H1 (cell line): ENCODE results near the gene ARHGEF11. TPM values are rescaled to one million over a fixed set of nuclear protein-coding genes. Genes with fewer than 3 reads are reported as not detected.

Experiments
- CTCF ChIA-PET: fragments of 300-600 bp; sonication (Branson Sonifier 250); formaldehyde crosslinking; loops from one replicate; lab custom pipeline; 2021; ENCODE audit not compliant: partially characterized antibody; lab: Charles Lee
- POLR2A ChIA-PET: fragments of 300-600 bp; sonication (Branson Sonifier 250); formaldehyde crosslinking; loops from one replicate; lab custom pipeline; 2021; ENCODE audit warnings: inconsistent platforms; ENCODE audit not compliant: partially characterized antibody; lab: Charles Lee
- DNase-seq, 2 experiments: peaks; one replicate each; pipeline versions ENCODE4 v3.0.0 to v3.0.0-alpha.2; 2010 to 2022; ENCODE audit warnings: low spot score in 2 of 2, low read depth in 1 of 2, mixed read lengths in 1 of 2
- FAIRE-seq: peaks from 2 replicates; lab custom pipeline; 2011; peaks lifted over from hg19 to GRCh38; lab: Jason Lieb, UNC
- H2AFZ ChIP-seq: 2 replicates; pipeline ENCODE4 v1.8.1; 2012; ENCODE audit warnings: low read length, inconsistent platforms
- H2AK5ac ChIP-seq: 2 replicates; pipeline ENCODE4 v1.6.1; 2013; ENCODE audit warnings: low read depth, low read length
- H2BK120ac ChIP-seq: replicated peaks from 2 replicates; pipeline ENCODE3; 2013; ENCODE audit warnings: low read depth, low read length, inconsistent platforms
- H2BK12ac ChIP-seq: 2 replicates; pipeline ENCODE4 v1.6.1; 2013; ENCODE audit warnings: low read depth, low read length
- H2BK15ac ChIP-seq: 2 replicates; pipeline ENCODE4 v1.6.1; 2013; ENCODE audit warnings: low read length
- H2BK20ac ChIP-seq: 2 replicates; pipeline ENCODE4 v1.6.1; 2013; ENCODE audit warnings: low read length
- H2BK5ac ChIP-seq: 2 replicates; pipeline ENCODE4 v1.6.1; 2013; ENCODE audit warnings: low read depth, low read length
- H3K14ac ChIP-seq: 2 replicates; pipeline ENCODE4 v1.6.1; 2013; ENCODE audit warnings: inconsistent platforms; ENCODE audit not compliant: insufficient read length
- H3K18ac ChIP-seq: 2 replicates; pipeline ENCODE4 v1.6.1; 2013; ENCODE audit warnings: low read length; ENCODE audit errors: extremely low read depth
- H3K23ac ChIP-seq: 2 replicates; pipeline ENCODE4 v1.6.1; 2013; ENCODE audit warnings: inconsistent platforms; ENCODE audit not compliant: insufficient read length
- H3K23me2 ChIP-seq: 2 replicates; pipeline ENCODE4 v1.6.1; 2013; ENCODE audit warnings: low read depth, low read length
- H3K27ac ChIP-seq: 2 replicates; pipeline ENCODE4 v1.6.1; 2011; ENCODE audit warnings: low read depth, low read length, inconsistent platforms
- H3K27me3 ChIP-seq, 4 experiments: replicated peaks in 1 of 4; 1 replicate in 1 of 4; 2 replicates in 3 of 4; pipeline versions ENCODE4 v1.6.1 to v1.8.1; 2011 to 2013; ENCODE audit warnings: low read length in 3 of 4, mild to moderate bottlenecking in 3 of 4, inconsistent platforms in 2 of 4, mixed read lengths in 2 of 4, moderate library complexity in 1 of 4; ENCODE audit not compliant: control insufficient read depth in 3 of 4, insufficient read depth in 3 of 4; ENCODE audit errors: extremely low read depth in 1 of 4
- H3K36me3 ChIP-seq, 4 experiments: 2 replicates each; pipeline versions ENCODE4 v1.6.1 to v1.8.1; 2011 to 2013; ENCODE audit warnings: mild to moderate bottlenecking in 4 of 4, low read length in 3 of 4, moderate library complexity in 2 of 4, control low read depth in 1 of 4, inconsistent platforms in 1 of 4; ENCODE audit not compliant: insufficient read depth in 4 of 4, control insufficient read depth in 2 of 4
- H3K4ac ChIP-seq: replicated peaks from 2 replicates; pipeline ENCODE3; 2013; ENCODE audit warnings: low read length, low read depth, mixed read lengths, inconsistent platforms; ENCODE audit not compliant: insufficient read length
- H3K4me1 ChIP-seq, 4 experiments: replicated peaks in 1 of 4; 1 replicate in 1 of 4; 2 replicates in 3 of 4; pipeline versions ENCODE4 v1.6.1 to v1.8.1; 2011 to 2013; ENCODE audit warnings: low read length in 3 of 4, inconsistent platforms in 2 of 4, mixed read lengths in 1 of 4; ENCODE audit not compliant: insufficient read depth in 4 of 4, control insufficient read depth in 3 of 4
- H3K4me2 ChIP-seq, 2 experiments: 2 replicates each; pipeline versions ENCODE4 v1.6.1 to v1.8.1; 2011 to 2013; ENCODE audit warnings: low read depth in 2 of 2, low read length in 2 of 2, control low read depth in 1 of 2, inconsistent platforms in 1 of 2, mild to moderate bottlenecking in 1 of 2; ENCODE audit not compliant: insufficient read depth in 1 of 2
- H3K4me3 ChIP-seq, 4 experiments: fragments of 200-600, 300-600 bp in 1 of 4; sonication (generic), shearing (Covaris generic), sonication (Bioruptor Twin) in 1 of 4; 2 replicates each; pipeline versions ENCODE4 v1.5.1 to v1.8.1; 2011 to 2016; ENCODE audit warnings: low read length in 4 of 4, low read depth in 3 of 4, control low read depth in 2 of 4, inconsistent platforms in 2 of 4, mild to moderate bottlenecking in 2 of 4, mixed read lengths in 1 of 4, moderate library complexity in 1 of 4; ENCODE audit not compliant: insufficient read depth in 2 of 4; ENCODE audit errors: extremely low read depth in 1 of 4
- H3K56ac ChIP-seq: replicated peaks from 2 replicates; pipeline ENCODE3; 2013; ENCODE audit warnings: low read depth, mild to moderate bottlenecking, mixed read lengths, low read length, inconsistent platforms; ENCODE audit not compliant: insufficient read length
- H3K79me1 ChIP-seq: 2 replicates; pipeline ENCODE4 v1.6.1; 2013; ENCODE audit warnings: low read depth, low read length, control low read depth
- H3K79me2 ChIP-seq, 2 experiments: 2 replicates each; pipeline versions ENCODE4 v1.6.1 to v1.8.1; 2012 to 2013; ENCODE audit warnings: low read length in 2 of 2, mild to moderate bottlenecking in 2 of 2, inconsistent platforms in 1 of 2; ENCODE audit not compliant: insufficient read depth in 2 of 2, control insufficient read depth in 1 of 2
- H3K9ac ChIP-seq, 4 experiments: replicated peaks in 1 of 4; 1 replicate in 1 of 4; 2 replicates in 3 of 4; pipeline versions ENCODE4 v1.6.1 to v1.8.1; 2011 to 2013; ENCODE audit warnings: low read depth in 3 of 4, low read length in 3 of 4, control low read depth in 2 of 4, mild to moderate bottlenecking in 2 of 4, moderate library complexity in 2 of 4, inconsistent platforms in 1 of 4; ENCODE audit errors: extremely low read depth in 1 of 4
- H3K9me3 ChIP-seq, 2 experiments: 2 replicates each; pipeline versions ENCODE4 v1.6.1 to v1.8.1; 2012 to 2013; ENCODE audit warnings: mild to moderate bottlenecking in 2 of 2, moderate library complexity in 2 of 2, control low read depth in 1 of 2, inconsistent platforms in 1 of 2, low read depth in 1 of 2, low read length in 1 of 2, mixed read lengths in 1 of 2; ENCODE audit not compliant: insufficient read depth in 2 of 2
- H4K20me1 ChIP-seq, 2 experiments: replicated peaks in 1 of 2; 2 replicates each; pipeline versions ENCODE3 to v1.8.1; 2011 to 2013; ENCODE audit warnings: inconsistent platforms in 2 of 2, low read length in 2 of 2, mild to moderate bottlenecking in 1 of 2; ENCODE audit not compliant: insufficient read depth in 2 of 2, control insufficient read depth in 1 of 2
- H4K5ac ChIP-seq: 2 replicates; pipeline ENCODE4 v1.6.1; 2013; ENCODE audit warnings: low read length, low read depth, mixed read lengths, inconsistent platforms; ENCODE audit not compliant: insufficient read length
- H4K8ac ChIP-seq: 2 replicates; pipeline ENCODE4 v1.8.0; 2013; ENCODE audit warnings: mild to moderate bottlenecking, moderate library complexity, low read length, inconsistent platforms; ENCODE audit not compliant: insufficient read depth; ENCODE audit errors: extremely low read depth
- H4K91ac ChIP-seq: replicated peaks from 2 replicates; pipeline ENCODE3; 2013; ENCODE audit warnings: low read length, mixed read lengths, inconsistent platforms; ENCODE audit not compliant: insufficient read length
- NANOG ChIP-seq: IDR thresholded peaks from 2 replicates; pipeline ENCODE4 v1.6.1; 2011; ENCODE audit warnings: low read length, low read depth, mild to moderate bottlenecking, inconsistent platforms; ENCODE audit not compliant: insufficient read depth, poor library complexity, severe bottlenecking
- PHF8 ChIP-seq: fragments of 200-600 bp; sonication (generic); conservative IDR thresholded peaks from 2 replicates; pipeline ENCODE4 v1.7.1; 2012; ENCODE audit warnings: low read depth, mild to moderate bottlenecking, inconsistent platforms, low read length, moderate library complexity
- TAF1 ChIP-seq: IDR thresholded peaks from 2 replicates; pipeline ENCODE4 v1.6.1; 2011; ENCODE audit warnings: mild to moderate bottlenecking, low read depth, low read length
- YY1 ChIP-seq: IDR thresholded peaks from 2 replicates; pipeline ENCODE4 v1.6.1; 2011; ENCODE audit warnings: low read depth, mild to moderate bottlenecking, low read length
- WGBS, 2 experiments: shearing (Covaris generic) in 1 of 2; methylation state at CpG; one replicate each; pipeline versions ENCODE4 v1.1.6 to v1.1.7; 2013 to 2015; ENCODE audit warnings: low lambda C conversion rate in 2 of 2, mixed read lengths in 2 of 2, inconsistent platforms in 1 of 2, low coverage in 1 of 2, missing lambda C conversion rate in 1 of 2; ENCODE audit not compliant: insufficient replicate concordance in 2 of 2, insufficient coverage in 1 of 2, insufficient read length in 1 of 2; ENCODE audit errors: extremely low coverage in 1 of 2, missing lambda C conversion rate in 1 of 2; 5-methylcytosine and 5-hydroxymethylcytosine counted together
- polyA plus RNA-seq, 7 experiments: library from polyadenylated mRNA; depleted of rRNA in 3 of 7; stranded (reverse) in 5 of 7; unstranded in 2 of 7; fragments of >200 nt in 5 of 7; fragments of 200-250 nt in 2 of 7; gene quantifications; 1 replicate in 5 of 7; 2 replicates in 1 of 7; 4 replicates in 1 of 7; pipeline versions ENCODE4 v1.2.1 to v1.2.3, GENCODE V29; 2011 to 2013; ENCODE audit warnings: missing spikeins in 2 of 7, mixed read lengths in 2 of 7
- total RNA-seq: library from RNA; stranded (reverse); fragmentation: NEBNext Ultra II Directional; extraction: Animal tissue kit (Norgen Biotek cat#: 25700); gene quantifications from 2 replicates; pipeline ENCODE4 v1.2.1, GENCODE V29; 2021

Gene ARHGEF11
- total and polyA plus RNA-seq, 2 of the 8 experiments (the other 6 are each of a cell fraction or from before 2014, with no cell fraction given), result 19.9 to 33.1 TPM

DNA sequence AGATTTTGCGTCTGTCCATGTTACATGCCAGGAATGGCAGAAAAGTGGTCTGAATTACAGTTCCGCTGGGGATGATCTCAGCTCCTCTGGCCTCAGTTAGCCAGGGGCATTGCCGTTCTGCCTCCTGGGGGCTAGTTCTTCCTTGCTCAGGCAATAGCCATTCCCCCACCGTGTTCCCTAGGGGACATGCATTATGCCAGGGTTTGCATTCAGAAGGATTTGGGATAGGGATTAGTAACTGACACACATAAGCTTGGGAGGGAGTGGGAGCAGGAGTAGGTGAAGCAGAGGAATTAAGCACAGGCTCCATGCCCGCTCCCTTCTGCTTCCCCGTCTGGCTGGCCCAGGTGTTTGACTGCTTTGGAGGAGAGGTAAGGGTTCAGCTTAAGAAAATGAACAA lies 112.4 kb downstream of the ARHGEF11 start:
- H2BK120ac ChIP-seq, result no peak overlapping the region
- no peak overlapping the region for H4K5ac ChIP-seq
- H3K4me1 ChIP-seq, result peaks cover 0 to 4% (median 0%) of the 10 kb centered on the region in 4 experiments; a peak in 4 of 7 replicates
- no peak overlapping the region for H4K91ac ChIP-seq
- H3K79me1 ChIP-seq, result no peaks in the 10 kb centered on the region
- H3K4ac ChIP-seq, result no peak overlapping the region
- no peak overlapping the region for H2BK12ac ChIP-seq
- no peak overlapping the region for H3K23ac ChIP-seq
- no peak overlapping the region for H4K8ac ChIP-seq
- 0 out of 4 replicates have a peak overlapping the region, but pooled peaks of 1 of the 2 experiments have one; percentile 8 for H3K4me2 ChIP-seq
- peaks cover 0 to 22% (median 0%) of the 10 kb centered on the region in 4 experiments; a peak in 3 of 8 replicates for H3K36me3 ChIP-seq
- no peak overlapping the region for H2BK20ac ChIP-seq
- H2AK5ac ChIP-seq, result no peak overlapping the region
- no peak for DNase-seq
- H3K14ac ChIP-seq, result no peak overlapping the region
- no peak overlapping the region; a peak in 1 of 8 replicates for H3K4me3 ChIP-seq
- no peak overlapping the region for H2AFZ ChIP-seq
- no peak for FAIRE-seq
- no peak overlapping the region for H3K18ac ChIP-seq
- H2BK15ac ChIP-seq, result no peak overlapping the region
- H3K79me2 ChIP-seq, result no peaks in the 10 kb centered on the region
- no peak overlapping the region for H2BK5ac ChIP-seq
- 0 out of 2 replicates have a peak, but pooled peaks cover 1% of the 10 kb centered on the region for H3K23me2 ChIP-seq
- no peak overlapping the region for H3K56ac ChIP-seq
- CTCF ChIA-PET, result interaction anchor here (0.7 to 4.2 kb wide), 12 partner anchors 9 to 132 kb away, joined by 3 to 25 read pairs (median 4); partner anchors contain the start of gene LRRC71
- H4K20me1 ChIP-seq, result peaks cover 3 to 4% of the 10 kb centered on the region in 2 experiments
- H3K9ac ChIP-seq, result no peak overlapping the region
- POLR2A ChIA-PET, result interaction anchor here (1.0 to 1.2 kb wide), 2 partner anchors 10 to 14 kb away, joined by 3 read pairs; no protein-coding TSS in a partner anchor
- peaks cover 1 to 17% (median 12%) of the 10 kb centered on the region in 4 experiments for H3K27me3 ChIP-seq
- 79% methylated on average over 6 of the region's 6 CpGs; no CpG with 5 or more reads in 1 of the 2 experiments for WGBS, 2 experiments
- no peak overlapping the region for H3K27ac ChIP-seq
- no peaks in the 10 kb centered on the region for H3K9me3 ChIP-seq
- TF ChIP-seq NANOG (no peak), YY1 (no peak), PHF8 (no peak), TAF1 (no peak)
